ENCODE measurements around the gene KLHL41.

Gene KLHL41

GRCh38 chr2:169509298-169509885 lies at the start of gene KLHL41:
Gene KLHL41 (plus strand): TSS chr2:169509702. CDS start chr2:169509779, 77 bp downstream.
- no peak for DNase-seq (ENCODE audit: low read depth in 4 of 4, low spot score in 1 of 4)

GRCh38 chr2:169461143-169461542 lies 48.4 kb upstream of the KLHL41 start:
- DNase-seq (ENCODE audit: low read depth in 4 of 4, low spot score in 1 of 4): no peak

- DNase-seq (ENCODE audit: low read depth in 4 of 4, low spot score in 1 of 4): no peak
These were observed 46.4 kb upstream of the KLHL41 start for GRCh38 chr2:169462896-169463695.

- DNase-seq (ENCODE audit: low read depth in 4 of 4, low spot score in 1 of 4): no peak
These were observed 45.0 kb upstream of the KLHL41 start for GRCh38 chr2:169464466-169464865.

- no peak for DNase-seq (ENCODE audit: low read depth in 4 of 4, low spot score in 1 of 4)
These were observed 44.6 kb upstream of the KLHL41 start for GRCh38 chr2:169464882-169465281.

- no peak for DNase-seq (ENCODE audit: low read depth in 4 of 4, low spot score in 1 of 4)
These were observed 40.7 kb upstream of the KLHL41 start for GRCh38 chr2:169468841-169469240.

GRCh38 chr2:169469952-169470572 lies 39.4 kb upstream of the KLHL41 start:
- no peak for DNase-seq (ENCODE audit: low read depth in 4 of 4, low spot score in 1 of 4)

- no peak for DNase-seq (ENCODE audit: low read depth in 4 of 4, low spot score in 1 of 4)
These were observed 37.3 kb upstream of the KLHL41 start for GRCh38 chr2:169472249-169472648.

GRCh38 chr2:169476459-169476858 lies 33.0 kb upstream of the KLHL41 start:
- DNase-seq (ENCODE audit: low read depth in 4 of 4, low spot score in 1 of 4): no peak

GRCh38 chr2:169478339-169478738 lies 31.2 kb upstream of the KLHL41 start:
- no peak for DNase-seq (ENCODE audit: low read depth in 4 of 4, low spot score in 1 of 4)

- DNase-seq (ENCODE audit: low read depth in 4 of 4, low spot score in 1 of 4): no peak
These were observed 30.7 kb upstream of the KLHL41 start for GRCh38 chr2:169478745-169479256.

- DNase-seq (ENCODE audit: low read depth in 4 of 4, low spot score in 1 of 4): peak; percentile 40 to 66 (median 60)
These were observed 30.0 kb upstream of the KLHL41 start, which contains the start of gene BBS5 for GRCh38 chr2:169479257-169480078. Gene BBS5 (plus strand): TSS chr2:169479494. CDS start chr2:169479554, 60 bp downstream.

- no peak for DNase-seq (ENCODE audit: low read depth in 4 of 4, low spot score in 1 of 4)
These were observed 29.4 kb upstream of the KLHL41 start for GRCh38 chr2:169480079-169480465.

- no peak for DNase-seq (ENCODE audit: low read depth in 4 of 4, low spot score in 1 of 4)
These were observed 23.8 kb upstream of the KLHL41 start for GRCh38 chr2:169485650-169486138.

- no peak for DNase-seq (ENCODE audit: low read depth in 4 of 4, low spot score in 1 of 4)
These were observed 23.0 kb upstream of the KLHL41 start for GRCh38 chr2:169486487-169486886.

- DNase-seq (ENCODE audit: low read depth in 4 of 4, low spot score in 1 of 4): no peak
These were observed 18.7 kb upstream of the KLHL41 start for GRCh38 chr2:169490834-169491233.

GRCh38 chr2:169491378-169491777 lies 18.1 kb upstream of the KLHL41 start:
- DNase-seq (ENCODE audit: low read depth in 4 of 4, low spot score in 1 of 4): no peak

GRCh38 chr2:169493360-169493759 lies 16.1 kb upstream of the KLHL41 start:
- DNase-seq (ENCODE audit: low read depth in 4 of 4, low spot score in 1 of 4): no peak

- no peak for DNase-seq (ENCODE audit: low read depth in 4 of 4, low spot score in 1 of 4)
These were observed 14.1 kb upstream of the KLHL41 start for GRCh38 chr2:169495310-169495928.

GRCh38 chr2:169504651-169505050 lies 4.9 kb upstream of the KLHL41 start:
- DNase-seq (ENCODE audit: low read depth in 4 of 4, low spot score in 1 of 4): no peak
